Trophoblast cell (in vitro differentiated cells and primary cell): ENCODE results near the gene VDAC1.

ENCODE experiments used
- DNase-seq, 2 donors: peaks; one replicate each; pipeline ENCODE4 v3.0.0-alpha.2; 2016
- H2AFZ ChIP-seq: 2 replicates; pipeline ENCODE4 v1.6.1; 2013; ENCODE audit warnings: low read length, moderate library complexity, mild to moderate bottlenecking; ENCODE audit not compliant: insufficient read depth, poor library complexity
- H2AK5ac ChIP-seq: 2 replicates; pipeline ENCODE4 v1.6.1; 2013; ENCODE audit warnings: mild to moderate bottlenecking, low read length
- H2BK120ac ChIP-seq: 2 replicates; pipeline ENCODE4 v1.6.1; 2013; ENCODE audit warnings: low read length, mild to moderate bottlenecking, moderate library complexity; ENCODE audit not compliant: insufficient read depth, poor library complexity
- H2BK12ac ChIP-seq: 2 replicates; pipeline ENCODE4 v1.6.1; 2013; ENCODE audit warnings: mild to moderate bottlenecking, low read length, moderate library complexity
- H2BK5ac ChIP-seq: 2 replicates; pipeline ENCODE4 v1.6.1; 2013; ENCODE audit warnings: low read length, low read depth, moderate library complexity, mild to moderate bottlenecking; ENCODE audit not compliant: poor library complexity
- H3K14ac ChIP-seq: 2 replicates; pipeline ENCODE4 v1.6.1; 2013; ENCODE audit warnings: mild to moderate bottlenecking, low read length
- H3K18ac ChIP-seq: 2 replicates; pipeline ENCODE4 v1.6.1; 2013; ENCODE audit warnings: mild to moderate bottlenecking, low read length
- H3K23ac ChIP-seq: 2 replicates; pipeline ENCODE4 v1.6.1; 2013; ENCODE audit warnings: low read length
- H3K27ac ChIP-seq: 2 replicates; pipeline ENCODE4 v1.5.1; 2013; ENCODE audit warnings: low read depth, mild to moderate bottlenecking, inconsistent platforms, low read length, moderate library complexity
- H3K27me3 ChIP-seq: 2 replicates; pipeline ENCODE4 v1.6.1; 2013; ENCODE audit warnings: inconsistent platforms, mild to moderate bottlenecking, low read length, moderate library complexity; ENCODE audit not compliant: insufficient read depth
- H3K36me3 ChIP-seq, 2 experiments: 1 replicate in 1 of 2; 2 replicates in 1 of 2; pipeline ENCODE4 v1.6.1; 2013; ENCODE audit warnings: low read length in 2 of 2, mild to moderate bottlenecking in 2 of 2, moderate library complexity in 1 of 2; ENCODE audit not compliant: insufficient read depth in 2 of 2, control insufficient read depth in 1 of 2
- H3K4ac ChIP-seq: 2 replicates; pipeline ENCODE4 v1.6.1; 2013; ENCODE audit warnings: low read depth, mild to moderate bottlenecking, low read length, moderate library complexity
- H3K4me1 ChIP-seq, 2 experiments: 1 replicate in 1 of 2; 2 replicates in 1 of 2; pipeline ENCODE4 v1.6.1; 2013; ENCODE audit warnings: low read length in 2 of 2, mild to moderate bottlenecking in 2 of 2, moderate library complexity in 1 of 2; ENCODE audit not compliant: insufficient read depth in 2 of 2, control insufficient read depth in 1 of 2
- H3K4me2 ChIP-seq: 2 replicates; pipeline ENCODE4 v1.6.1; 2013; ENCODE audit warnings: inconsistent platforms, mild to moderate bottlenecking, low read length, moderate library complexity
- H3K4me3 ChIP-seq: 2 replicates; pipeline ENCODE4 v1.5.1; 2013; ENCODE audit warnings: mild to moderate bottlenecking, low read depth, low read length, inconsistent platforms
- H3K79me1 ChIP-seq: one replicate; pipeline ENCODE4 v1.6.1; 2013; ENCODE audit warnings: low read length
- H3K79me2 ChIP-seq: 2 replicates; pipeline ENCODE4 v1.6.1; 2013; ENCODE audit warnings: low read length, mild to moderate bottlenecking; ENCODE audit not compliant: control insufficient read depth, insufficient read depth, poor library complexity
- H3K9ac ChIP-seq: 2 replicates; pipeline ENCODE4 v1.6.1; 2013; ENCODE audit warnings: mild to moderate bottlenecking, low read length
- H3K9me3 ChIP-seq: 2 replicates; pipeline ENCODE4 v1.6.1; 2013; ENCODE audit warnings: low read depth, mild to moderate bottlenecking, control low read depth, inconsistent platforms, low read length; ENCODE audit not compliant: insufficient read depth
- H4K12ac ChIP-seq: 2 replicates; pipeline ENCODE4 v1.6.1; 2013; ENCODE audit warnings: low read depth, mild to moderate bottlenecking, low read length, moderate library complexity
- H4K8ac ChIP-seq: 2 replicates; pipeline ENCODE4 v1.6.1; 2013; ENCODE audit warnings: low read depth, mild to moderate bottlenecking, low read length, moderate library complexity
- H4K91ac ChIP-seq: one replicate; pipeline ENCODE4 v1.6.1; 2013; ENCODE audit warnings: low read depth, mild to moderate bottlenecking, low read length, moderate library complexity
- WGBS: extraction: QIAGEN DNeasy Blood & Tissue Kit; methylation state at CpG from one replicate; pipeline ENCODE4 v1.1.7; 2013; ENCODE audit warnings: missing lambda C conversion rate; ENCODE audit not compliant: insufficient read length, insufficient coverage; ENCODE audit errors: extremely low coverage; 5-methylcytosine and 5-hydroxymethylcytosine counted together

Gene VDAC1

DNA sequence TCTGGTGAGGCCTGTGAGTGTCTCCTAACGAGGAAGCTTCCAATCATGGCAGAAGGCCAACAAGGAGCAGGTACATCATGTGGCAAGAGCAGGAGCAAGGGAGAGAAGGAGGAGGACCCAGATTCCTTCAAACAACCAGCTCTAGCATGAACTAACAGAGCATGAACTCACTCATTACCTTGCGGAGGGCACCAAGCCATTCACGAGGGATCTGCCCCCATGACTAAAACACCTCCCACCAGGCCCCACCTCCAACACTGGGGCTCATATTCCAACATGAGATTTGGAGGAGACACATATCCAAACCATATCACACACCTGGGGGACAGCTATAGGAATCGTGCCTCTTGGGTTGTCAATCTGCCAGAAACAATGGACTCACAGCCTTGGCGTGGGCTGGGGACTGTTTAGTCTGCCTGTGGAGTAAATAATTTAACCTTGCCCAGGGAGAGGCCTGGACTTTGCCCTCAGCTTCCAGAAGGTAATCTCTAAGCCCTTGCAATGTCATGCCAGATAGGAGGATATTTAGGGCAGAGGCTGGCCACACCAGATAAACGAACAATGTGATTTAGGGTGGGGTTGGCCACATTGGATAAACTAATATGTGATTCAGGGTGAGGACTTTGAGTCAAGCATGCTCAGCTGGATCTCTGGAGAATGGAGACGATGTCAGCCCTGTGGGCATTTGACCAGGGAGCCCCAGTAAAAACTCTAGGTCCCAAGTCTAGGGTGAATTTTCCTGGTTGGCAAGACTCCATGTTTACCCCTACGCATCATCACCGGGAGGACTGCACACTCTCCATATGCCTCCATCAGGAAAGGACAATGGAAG, 13.6 kb upstream of the VDAC1 start:
- H2BK5ac ChIP-seq: no peak overlapping the region
- H4K8ac ChIP-seq: no peak overlapping the region
- H2BK120ac ChIP-seq: no peak overlapping the region
- H3K14ac ChIP-seq: no peak overlapping the region
- peaks cover 9 to 10% of the 10 kb centered on the region in 2 experiments for H3K4me1 ChIP-seq
- H3K27me3 ChIP-seq: no peaks in the 10 kb centered on the region
- no peak overlapping the region for H3K4me2 ChIP-seq
- H4K91ac ChIP-seq: no peak overlapping the region
- H3K23ac ChIP-seq: no peak overlapping the region
- H3K36me3 ChIP-seq: no peaks in the 10 kb centered on the region
- H2BK12ac ChIP-seq: no peak overlapping the region
- no peaks in the 10 kb centered on the region for H3K9me3 ChIP-seq
- no peak for DNase-seq
- H3K79me1 ChIP-seq: peaks cover 2% of the 10 kb centered on the region
- H3K4ac ChIP-seq: no peak overlapping the region
- H4K12ac ChIP-seq: no peak overlapping the region
- no peak overlapping the region for H3K27ac ChIP-seq
- H3K18ac ChIP-seq: no peak overlapping the region
- H3K9ac ChIP-seq: no peak overlapping the region
- H2AFZ ChIP-seq: no peak overlapping the region
- H3K4me3 ChIP-seq: no peak overlapping the region
- no peak overlapping the region for H2AK5ac ChIP-seq
- H3K79me2 ChIP-seq: no peaks in the 10 kb centered on the region
- WGBS: no CpG with 5 or more reads among the region's 9 CpGs

DNA sequence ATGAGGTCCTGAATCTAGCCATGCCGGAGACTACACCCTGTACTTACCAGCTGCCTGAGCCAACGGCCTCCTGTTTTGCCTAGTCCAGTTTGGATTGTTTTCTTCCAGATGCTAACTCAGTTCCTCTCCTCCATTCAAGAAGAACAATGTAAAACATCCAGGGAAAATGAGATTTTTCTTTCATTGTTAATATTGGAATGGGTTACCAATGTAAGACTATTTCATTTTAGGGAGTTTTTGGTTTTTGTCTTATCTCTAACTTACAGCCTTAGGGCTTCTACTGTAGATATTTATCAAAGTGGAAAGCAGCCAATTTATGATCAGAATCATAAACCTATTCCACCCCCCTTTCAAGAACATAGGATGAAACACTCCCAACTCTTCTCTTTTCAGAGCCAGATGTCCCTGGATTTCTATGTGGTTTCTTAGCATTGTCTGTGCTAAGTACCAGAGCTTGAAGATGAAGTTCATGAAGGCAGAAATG, 3.5 kb upstream of the VDAC1 start:
- Histone ChIP-seq H3K36me3 (no peaks in the 10 kb centered on the region), H3K9ac (no peak overlapping the region), H4K91ac (no peak overlapping the region), H3K4me1 (peaks cover 8 to 9% of the 10 kb centered on the region in 2 experiments), H3K4ac (no peak overlapping the region), H3K27ac (no peak overlapping the region), H3K4me2 (no peak overlapping the region), H2BK120ac (no peak overlapping the region), H3K18ac (no peak overlapping the region), H2BK5ac (no peak overlapping the region), H3K4me3 (no peak overlapping the region), H4K8ac (no peak overlapping the region), H3K27me3 (no peaks in the 10 kb centered on the region), H3K79me2 (peaks cover 20% of the 10 kb centered on the region), H3K23ac (no peak overlapping the region), H2BK12ac (no peak overlapping the region), H3K14ac (no peak overlapping the region), H4K12ac (no peak overlapping the region), H2AK5ac (no peak overlapping the region), H3K79me1 (peaks cover 23% of the 10 kb centered on the region), H2AFZ (no peak overlapping the region), H3K9me3 (no peaks in the 10 kb centered on the region)
- DNase-seq: peak in 1 of 2 donors; percentile 8
- WGBS: no CpG with 5 or more reads among the region's 2 CpGs

DNA sequence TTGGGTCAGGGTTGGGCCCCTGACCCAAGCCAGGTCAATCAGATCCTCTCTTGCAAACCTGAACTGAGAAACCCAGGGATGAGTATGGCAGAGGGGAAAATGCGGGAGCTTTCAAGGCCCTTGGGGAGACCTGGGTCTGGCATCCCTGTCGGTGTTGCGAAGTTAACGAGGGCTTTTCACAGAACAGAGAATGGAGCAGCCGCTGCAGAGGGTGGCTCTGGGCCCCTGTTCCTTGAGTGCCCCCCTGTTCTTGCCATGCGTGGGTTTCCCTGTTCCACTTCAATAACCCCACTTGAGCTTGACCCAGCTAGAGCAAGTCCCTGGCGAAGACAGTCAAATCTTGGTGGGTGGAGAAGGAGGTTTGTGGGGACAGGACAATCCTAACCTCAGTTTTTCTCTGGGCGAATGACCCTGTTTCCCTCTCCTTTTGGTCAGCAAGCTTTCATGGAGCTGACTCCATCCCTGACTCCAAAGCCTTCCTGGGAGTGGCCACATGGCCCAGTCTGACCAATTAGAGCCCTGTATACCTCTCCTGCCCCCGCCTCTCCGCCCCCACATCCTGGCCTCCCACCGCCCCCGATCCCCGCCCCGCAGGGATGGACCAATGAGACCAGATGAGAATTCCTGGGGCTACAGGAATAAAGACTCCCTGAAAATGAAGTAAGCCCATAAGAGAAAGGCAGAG, 2.9 kb upstream of the VDAC1 start:
- no peak overlapping the region for H2BK5ac ChIP-seq
- no peak overlapping the region for H2AK5ac ChIP-seq
- H2BK12ac ChIP-seq: no peak overlapping the region
- no peak for DNase-seq
- no peak overlapping the region for H3K18ac ChIP-seq
- peaks cover 26% of the 10 kb centered on the region for H3K79me2 ChIP-seq
- H4K91ac ChIP-seq: no peak overlapping the region
- no peak overlapping the region for H3K4me3 ChIP-seq
- no peak overlapping the region for H3K4ac ChIP-seq
- H3K36me3 ChIP-seq: no peaks in the 10 kb centered on the region
- H3K4me2 ChIP-seq: no peak overlapping the region
- H3K79me1 ChIP-seq: peaks cover 23% of the 10 kb centered on the region
- no peaks in the 10 kb centered on the region for H3K9me3 ChIP-seq
- no peaks in the 10 kb centered on the region for H3K27me3 ChIP-seq
- no peak overlapping the region for H3K9ac ChIP-seq
- H3K27ac ChIP-seq: no peak overlapping the region
- no peak overlapping the region for H4K8ac ChIP-seq
- H4K12ac ChIP-seq: no peak overlapping the region
- H3K23ac ChIP-seq: no peak overlapping the region
- H2AFZ ChIP-seq: no peak overlapping the region
- H2BK120ac ChIP-seq: no peak overlapping the region
- peaks cover 14 to 15% of the 10 kb centered on the region in 2 experiments for H3K4me1 ChIP-seq
- H3K14ac ChIP-seq: no peak overlapping the region
- no CpG with 5 or more reads among the region's 14 CpGs for WGBS

DNA sequence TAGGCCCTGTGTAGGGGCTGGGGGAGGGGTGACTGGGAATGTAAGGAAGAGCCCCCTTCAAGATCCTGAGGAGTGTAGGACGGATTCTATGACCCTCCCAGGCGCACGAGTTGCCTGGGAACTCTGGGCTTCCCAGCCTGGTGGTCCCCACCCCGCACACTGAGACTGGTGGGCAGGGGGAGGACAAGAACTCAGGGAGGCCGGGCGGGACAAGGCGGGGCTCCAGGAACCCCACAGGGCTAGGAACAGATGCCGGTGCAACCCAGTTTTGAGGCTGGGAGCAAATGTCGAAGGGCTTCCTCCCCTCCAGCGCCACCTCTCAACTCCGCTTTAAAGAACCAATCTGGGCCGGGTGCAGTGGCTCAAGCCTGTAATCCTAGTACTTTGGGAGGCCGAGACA, 1.3 kb upstream of the VDAC1 start:
- Histone ChIP-seq H3K27ac (no peak overlapping the region), H2BK12ac (no peak overlapping the region), H4K91ac (peak overlapping the region; percentile 72), H3K4ac (no peak overlapping the region), H2AK5ac (peak overlapping the region; percentile 3), H3K4me2 (peak overlapping the region; percentile 90), H3K79me1 (peaks cover 23% of the 10 kb centered on the region), H3K9me3 (no peaks in the 10 kb centered on the region), H3K27me3 (no peaks in the 10 kb centered on the region), H4K8ac (peak overlapping the region; percentile 72), H3K36me3 (peaks cover 8 to 9% of the 10 kb centered on the region in 2 experiments), H3K4me1 (peaks cover 23 to 26% of the 10 kb centered on the region in 2 experiments), H2BK120ac (no peak overlapping the region), H3K9ac (no peak overlapping the region), H3K23ac (no peak overlapping the region), H2AFZ (no peak overlapping the region), H3K18ac (peak overlapping the region; percentile 47), H4K12ac (peak overlapping the region; percentile 95), H3K4me3 (no peak overlapping the region), H3K79me2 (peaks cover 37% of the 10 kb centered on the region), H3K14ac (peak overlapping the region; percentile 17), H2BK5ac (no peak overlapping the region)
- no CpG with 5 or more reads among the region's 13 CpGs for WGBS
- DNase-seq: no peak
